ENCODE measurements around the gene CASP10. TPM values are rescaled to one million over a fixed set of nuclear protein-coding genes. Genes with fewer than 3 reads are reported as not detected.

The CASP10 gene
- total RNA-seq, 1 donor = 5.6 TPM

GRCh38 chr2:201188449-201188848 lies 5.5 kb downstream of the CASP10 start:
- no peak for TF ChIP-seq CTCF (IDR thresholded peaks at IDR 0.05; ENCODE audit: insufficient read depth, low read depth, low read length)
- H3K4me3 ChIP-seq (ENCODE audit: low read depth, low read length) = no peak overlapping the region
- DNase-seq (ENCODE audit: low read depth) = no peak

- DNase-seq (ENCODE audit: low read depth) = peak; percentile 88
- no peak overlapping the region for H3K4me3 ChIP-seq (ENCODE audit: low read depth, low read length)
- TF ChIP-seq CTCF (IDR thresholded peaks at IDR 0.05; ENCODE audit: insufficient read depth, low read depth, low read length) = no peak
These were observed 8.4 kb downstream of the CASP10 start for GRCh38 chr2:201191132-201191875.

- no peak for DNase-seq (ENCODE audit: low read depth)
- no peak overlapping the region for H3K4me3 ChIP-seq (ENCODE audit: low read depth, low read length)
- TF ChIP-seq CTCF (IDR thresholded peaks at IDR 0.05; ENCODE audit: insufficient read depth, low read depth, low read length) = no peak
These were observed 11.2 kb downstream of the CASP10 start for GRCh38 chr2:201194097-201194496.

- no peak for TF ChIP-seq CTCF (IDR thresholded peaks at IDR 0.05; ENCODE audit: insufficient read depth, low read depth, low read length)
- no peak overlapping the region for H3K4me3 ChIP-seq (ENCODE audit: low read depth, low read length)
- DNase-seq (ENCODE audit: low read depth) = no peak
These were observed 12.4 kb downstream of the CASP10 start for GRCh38 chr2:201195331-201195730.

GRCh38 chr2:201196003-201196402 lies 13.1 kb downstream of the CASP10 start:
- H3K4me3 ChIP-seq (ENCODE audit: low read depth, low read length) = no peak overlapping the region
- no peak for DNase-seq (ENCODE audit: low read depth)
- TF ChIP-seq CTCF (IDR thresholded peaks at IDR 0.05; ENCODE audit: insufficient read depth, low read depth, low read length) = no peak

- no peak for TF ChIP-seq CTCF (IDR thresholded peaks at IDR 0.05; ENCODE audit: insufficient read depth, low read depth, low read length)
- no peak for DNase-seq (ENCODE audit: low read depth)
- no peak overlapping the region for H3K4me3 ChIP-seq (ENCODE audit: low read depth, low read length)
These were observed 13.9 kb downstream of the CASP10 start for GRCh38 chr2:201196803-201197202.

- no peak for TF ChIP-seq CTCF (IDR thresholded peaks at IDR 0.05; ENCODE audit: insufficient read depth, low read depth, low read length)
- DNase-seq (ENCODE audit: low read depth) = no peak
- H3K4me3 ChIP-seq (ENCODE audit: low read depth, low read length) = no peak overlapping the region
These were observed 14.8 kb downstream of the CASP10 start for GRCh38 chr2:201197781-201198180.
